Muscle of leg (tissue), 11 donors: ENCODE results near the gene ULK4. TPM values are rescaled to one million over a fixed set of nuclear protein-coding genes. Genes with fewer than 3 reads are reported as not detected.

Experiments used
- DNase-seq: peaks from one replicate; pipeline ENCODE4 v3.0.0; 2013
- H3K27ac ChIP-seq: one replicate; pipeline ENCODE4 v1.5.1; 2013; ENCODE audit warnings: mild to moderate bottlenecking, low read length, control low read depth
- H3K27me3 ChIP-seq: one replicate; pipeline ENCODE4 v1.6.1; 2013; ENCODE audit warnings: low read length; ENCODE audit not compliant: control insufficient read depth, insufficient read depth
- H3K36me3 ChIP-seq: one replicate; pipeline ENCODE4 v1.6.1; 2013; ENCODE audit warnings: low read length; ENCODE audit not compliant: control insufficient read depth, insufficient read depth
- H3K4me1 ChIP-seq: one replicate; pipeline ENCODE4 v1.6.1; 2013; ENCODE audit warnings: low read length; ENCODE audit not compliant: control insufficient read depth, insufficient read depth
- H3K4me3 ChIP-seq: one replicate; pipeline ENCODE4 v1.5.1; 2013; ENCODE audit warnings: low read length, control low read depth
- H3K9me3 ChIP-seq: replicated peaks from 2 replicates; pipeline ENCODE4 v1.6.1; 2013; ENCODE audit warnings: low read depth, low read length; ENCODE audit not compliant: control insufficient read depth
- WGBS: methylation state at CpG from one replicate; pipeline ENCODE4 v1.1.5; 2013; ENCODE audit warnings: missing lambda C conversion rate; ENCODE audit not compliant: insufficient coverage; 5-methylcytosine and 5-hydroxymethylcytosine counted together
- polyA plus RNA-seq, 8 donors: library from polyadenylated mRNA; unstranded; fragments of 120-200 nt; gene quantifications; one replicate each; pipeline versions ENCODE4 v1.2.1 to v1.2.3, GENCODE V29; 2013; ENCODE audit warnings: inconsistent platforms in 1 of 8, low replicate concordance in 1 of 8; ENCODE audit not compliant: insufficient read length in 8 of 8, insufficient read depth in 1 of 8
- total RNA-seq: library from RNA; stranded (reverse); fragments of 120-200 nt; gene quantifications from one replicate; pipeline ENCODE4 v1.2.4, GENCODE V29; 2013

The ULK4 gene
- total and polyA plus RNA-seq, 9 donors: 2.2 to 5.6 (median 2.4) TPM

DNA sequence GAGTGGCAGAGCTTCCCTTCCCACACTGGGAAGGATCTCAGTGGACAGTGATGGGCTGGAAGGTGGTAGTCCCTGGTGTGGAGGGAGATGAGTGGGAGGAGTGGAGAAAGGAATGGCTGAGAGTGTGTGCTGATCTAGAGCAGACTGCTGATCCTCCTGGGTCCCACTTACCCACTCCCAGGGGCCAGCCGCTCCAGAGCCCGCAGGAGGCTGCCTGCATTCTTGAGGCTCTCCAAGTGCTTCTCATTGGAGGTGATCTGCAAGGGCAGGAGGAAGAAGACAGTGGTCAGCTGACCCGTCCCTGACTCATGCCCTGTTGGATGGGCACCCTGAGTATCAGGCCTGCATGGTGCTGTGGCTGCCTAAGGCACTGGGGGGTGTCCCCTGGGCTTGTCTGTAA is 712.6 kb downstream of the ULK4 start:
- Histone ChIP-seq H3K4me3 (no peak overlapping the region), H3K9me3 (no peaks in the 10 kb centered on the region), H3K27me3 (no peaks in the 10 kb centered on the region), H3K4me1 (peaks cover 6% of the 10 kb centered on the region), H3K36me3 (peaks cover 11% of the 10 kb centered on the region), H3K27ac (no peak overlapping the region)
- WGBS: no CpG with 5 or more reads among the region's 3 CpGs
- no peak for DNase-seq

DNA sequence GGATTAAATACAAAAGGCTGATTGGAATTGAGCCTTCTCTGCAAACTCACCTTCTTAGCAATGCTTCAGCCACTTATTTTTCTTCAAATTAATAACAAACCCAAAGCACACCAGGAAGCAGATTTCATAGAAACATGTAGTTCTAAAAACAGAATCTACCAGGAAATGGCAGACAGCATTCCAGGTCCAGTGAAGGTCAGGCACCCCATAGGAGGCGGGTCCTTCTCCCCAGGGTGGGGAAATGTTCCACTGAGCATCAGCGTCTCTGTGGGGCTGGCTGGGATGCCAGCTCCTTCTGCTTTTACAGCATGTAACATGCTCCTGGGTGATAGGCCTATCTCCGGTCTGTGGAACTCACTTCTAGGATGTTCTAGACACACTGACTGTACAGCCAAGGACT is 713.4 kb downstream of the ULK4 start:
- WGBS: 68% methylated on average over 3 of the region's 3 CpGs
- Histone ChIP-seq H3K9me3 (no peaks in the 10 kb centered on the region), H3K27me3 (no peaks in the 10 kb centered on the region), H3K27ac (no peak overlapping the region), H3K4me1 (peaks cover 6% of the 10 kb centered on the region), H3K36me3 (peaks cover 18% of the 10 kb centered on the region), H3K4me3 (no peak overlapping the region)
- DNase-seq: no peak

GRCh38 chr3:41247055-41248004 is 714.6 kb downstream of the ULK4 start:
- Histone ChIP-seq H3K4me1 (peaks cover 6% of the 10 kb centered on the region), H3K9me3 (no peaks in the 10 kb centered on the region), H3K27me3 (no peaks in the 10 kb centered on the region), H3K4me3 (no peak overlapping the region), H3K27ac (no peak overlapping the region), H3K36me3 (peaks cover 25% of the 10 kb centered on the region)
- no peak for DNase-seq
- WGBS: 68% methylated on average over 10 of the region's 12 CpGs

DNA sequence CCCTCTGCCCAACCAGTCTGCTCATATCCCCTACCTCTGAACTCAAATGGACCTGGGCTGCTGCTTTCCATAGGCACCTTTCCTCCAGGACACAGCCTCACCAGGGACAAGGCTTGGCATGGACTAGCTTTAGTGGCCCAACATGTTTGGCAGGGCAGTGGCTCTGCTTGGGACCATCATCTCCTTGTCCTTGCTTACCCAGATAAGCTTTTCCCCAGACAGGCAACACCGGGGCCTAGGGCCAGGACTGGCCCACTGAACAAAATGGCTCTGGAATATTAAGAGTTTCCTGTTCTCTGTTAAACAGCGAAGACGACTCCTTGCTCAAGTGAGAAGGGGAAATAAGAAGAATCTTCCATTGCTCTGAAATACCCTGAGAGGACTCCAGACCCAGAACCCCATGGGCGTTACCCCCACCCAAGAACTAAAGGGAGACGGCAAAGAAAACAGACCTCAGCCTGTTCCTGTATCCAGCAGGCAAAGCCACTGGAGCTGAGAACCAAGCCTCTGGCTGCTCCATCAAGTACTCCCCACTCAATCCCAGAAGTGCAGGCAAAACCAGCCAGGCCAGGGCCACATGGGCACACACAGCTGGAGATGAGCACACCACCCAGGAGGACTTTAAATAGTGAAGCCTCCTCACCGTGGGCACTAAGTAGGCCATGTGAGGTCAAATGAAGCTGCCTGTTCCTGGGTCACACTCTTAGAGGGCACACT is 717.1 kb downstream of the ULK4 start:
- Histone ChIP-seq H3K27me3 (no peaks in the 10 kb centered on the region), H3K36me3 (peaks cover 37% of the 10 kb centered on the region), H3K9me3 (no peaks in the 10 kb centered on the region), H3K27ac (no peak overlapping the region), H3K4me3 (no peak overlapping the region), H3K4me1 (peaks cover 6% of the 10 kb centered on the region)
- no CpG with 5 or more reads among the region's 6 CpGs for WGBS
- no peak for DNase-seq

GRCh38 chr3:41243183-41243582 is 718.7 kb downstream of the ULK4 start:
- WGBS: 36% methylated on average over 1 of the region's 2 CpGs
- H3K9me3 ChIP-seq: no peaks in the 10 kb centered on the region
- no peak overlapping the region for H3K4me3 ChIP-seq
- peaks cover 51% of the 10 kb centered on the region for H3K36me3 ChIP-seq
- DNase-seq: no peak
- peaks cover 6% of the 10 kb centered on the region for H3K4me1 ChIP-seq
- no peaks in the 10 kb centered on the region for H3K27me3 ChIP-seq
- no peak overlapping the region for H3K27ac ChIP-seq

DNA sequence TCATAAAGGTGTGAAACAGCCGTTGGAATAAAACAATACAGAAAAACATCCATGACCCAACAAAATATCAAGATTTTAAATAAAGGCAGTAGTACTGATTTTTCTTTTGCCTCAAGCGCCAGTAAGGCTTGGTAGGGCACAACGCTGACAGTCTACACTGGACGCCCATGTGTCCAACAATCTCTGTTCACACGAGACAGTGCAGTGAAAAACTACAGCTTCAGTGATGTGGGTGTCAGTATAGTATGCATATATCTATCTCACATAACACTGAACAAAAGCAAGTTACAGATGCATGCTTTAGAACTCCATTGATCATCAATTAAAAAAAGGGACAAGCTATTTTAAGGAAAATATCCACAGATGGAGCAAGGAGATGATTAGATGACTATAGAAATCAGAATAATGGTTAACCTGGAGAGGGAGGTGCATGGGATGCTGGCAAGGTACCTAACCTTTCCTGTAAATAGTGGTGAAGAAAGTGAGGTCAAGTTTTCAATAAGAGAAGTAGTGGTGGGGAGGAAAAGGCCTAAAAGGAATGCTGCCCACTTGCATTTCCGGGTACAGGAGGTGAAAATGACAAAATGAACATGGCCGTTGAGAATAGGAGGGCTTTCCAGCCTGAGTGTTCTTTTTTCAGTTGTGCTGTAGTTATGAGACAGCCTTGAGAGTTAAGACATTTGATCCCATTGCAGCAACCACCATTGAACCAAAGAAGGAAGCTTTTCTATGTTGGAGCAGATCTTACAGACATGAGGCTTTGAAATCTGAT is 719.9 kb downstream of the ULK4 start:
- no peak for DNase-seq
- Histone ChIP-seq H3K4me1 (peaks cover 2% of the 10 kb centered on the region), H3K4me3 (no peak overlapping the region), H3K27ac (no peak overlapping the region), H3K36me3 (peaks cover 60% of the 10 kb centered on the region), H3K27me3 (no peaks in the 10 kb centered on the region), H3K9me3 (no peaks in the 10 kb centered on the region)
- 100% methylated on average over 1 of the region's 7 CpGs for WGBS

- no peaks in the 10 kb centered on the region for H3K4me1 ChIP-seq
- DNase-seq: no peak
- H3K27me3 ChIP-seq: no peaks in the 10 kb centered on the region
- peaks cover 65% of the 10 kb centered on the region for H3K36me3 ChIP-seq
- no CpG with 5 or more reads among the region's 4 CpGs for WGBS
- no peak overlapping the region for H3K4me3 ChIP-seq
- no peaks in the 10 kb centered on the region for H3K9me3 ChIP-seq
- no peak overlapping the region for H3K27ac ChIP-seq
Measured at GRCh38 chr3:41241161-41241560, 720.7 kb downstream of the ULK4 start.

- Histone ChIP-seq H3K4me3 (no peak overlapping the region), H3K4me1 (no peaks in the 10 kb centered on the region), H3K36me3 (peaks cover 68% of the 10 kb centered on the region), H3K27ac (no peak overlapping the region), H3K27me3 (no peaks in the 10 kb centered on the region), H3K9me3 (no peaks in the 10 kb centered on the region)
- WGBS: 43% methylated on average over 1 of the region's 2 CpGs
- DNase-seq: peak; percentile 22
Measured at GRCh38 chr3:41239587-41239986, 722.3 kb downstream of the ULK4 start.

- no peaks in the 10 kb centered on the region for H3K27me3 ChIP-seq
- peaks cover 70% of the 10 kb centered on the region for H3K36me3 ChIP-seq
- H3K4me3 ChIP-seq: no peak overlapping the region
- H3K27ac ChIP-seq: no peak overlapping the region
- WGBS: no CpG with 5 or more reads among the region's 3 CpGs
- no peaks in the 10 kb centered on the region for H3K9me3 ChIP-seq
- no peaks in the 10 kb centered on the region for H3K4me1 ChIP-seq
- DNase-seq: no peak
Measured at GRCh38 chr3:41237907-41238306, 724.0 kb downstream of the ULK4 start.

GRCh38 chr3:41236228-41236627 is 725.7 kb downstream of the ULK4 start:
- Histone ChIP-seq H3K27me3 (no peaks in the 10 kb centered on the region), H3K9me3 (no peaks in the 10 kb centered on the region), H3K36me3 (peaks cover 66% of the 10 kb centered on the region), H3K27ac (no peak overlapping the region), H3K4me1 (no peaks in the 10 kb centered on the region), H3K4me3 (no peak overlapping the region)
- no CpG with 5 or more reads among the region's 2 CpGs for WGBS
- no peak for DNase-seq
